ENCODE data around the gene IDI2.

DNA sequence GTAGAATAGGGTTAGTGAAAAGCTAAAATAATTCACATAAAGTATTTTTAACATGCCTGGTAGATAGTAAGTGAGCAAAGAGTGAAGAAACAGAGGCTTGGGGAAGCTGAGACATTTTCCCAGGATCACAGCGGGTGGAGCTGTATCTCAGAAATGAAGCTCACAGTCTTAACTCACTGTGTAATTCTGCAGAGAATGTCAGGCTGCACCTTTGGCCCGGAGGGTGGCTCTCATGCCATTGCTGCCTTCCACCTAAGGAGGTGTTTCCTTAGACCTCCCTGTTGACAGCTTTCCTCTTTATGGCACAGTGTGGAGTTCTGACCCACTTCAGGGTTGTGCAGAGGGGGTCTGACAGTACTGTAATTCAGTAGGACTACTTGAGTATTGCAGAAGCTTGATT is 40.3 kb downstream of the IDI2 start:
- no peak for TF ChIP-seq TAF1 (IDR thresholded peaks at IDR 0.05; ENCODE audit: low read depth, low read length)
- no peak for TF ChIP-seq POLR2A (IDR thresholded peaks at IDR 0.05; ENCODE audit: low read depth, low read length)

Measured in GM12891 (cell line).